ENCODE results near the gene CLCN3. TPM values are rescaled to one million over a fixed set of nuclear protein-coding genes. Genes with fewer than 3 reads are reported as not detected.

The CLCN3 gene
- total RNA-seq, 6 donors from 2014 or later = 16.2 to 54.4 (median 30.4) TPM

DNA sequence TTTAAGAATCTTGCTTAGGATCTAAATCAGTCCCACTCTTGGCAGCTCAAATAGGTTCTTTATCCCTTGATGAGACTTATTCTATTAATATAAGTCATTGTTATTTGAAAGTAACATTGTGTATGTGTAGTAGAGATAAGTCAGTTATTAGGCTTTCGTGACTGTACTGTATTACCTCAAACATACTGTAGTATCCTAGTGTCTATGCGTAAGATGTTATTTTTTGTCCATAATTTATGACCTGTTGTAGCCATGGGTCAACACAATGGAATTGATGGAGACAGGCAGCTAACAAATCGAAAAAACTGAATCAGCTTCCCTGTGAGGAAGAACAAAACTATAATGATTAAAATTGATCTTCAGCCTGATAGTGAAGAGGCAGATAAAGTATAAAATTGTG lies 41.8 kb downstream of the CLCN3 start:
- Histone ChIP-seq H3K4me1 (peaks cover 15 to 32% (median 22%) of the 10 kb centered on the region in 4 donors), H3K4me3 (no peak overlapping the region), H3K27me3 (no peaks in the 10 kb centered on the region), H3K27ac (no peak overlapping the region), H3K9me3 (no peaks in the 10 kb centered on the region), H3K36me3 (no peaks in the 10 kb centered on the region)
- no peak for DNase-seq
- TF ChIP-seq POLR2AphosphoS5 (IDR thresholded peaks at IDR 0.05) = no peak
- WGBS, 2 donors = 69 to 81% methylated on average over 3 of the region's 3 CpGs
- ATAC-seq (ENCODE audit: low FRiP score in 2 of 2) = no peak

GRCh38 chr4:169663402-169663801 lies 43.0 kb downstream of the CLCN3 start:
- Histone ChIP-seq H3K4me1 (peaks cover 15 to 32% (median 21%) of the 10 kb centered on the region in 4 donors), H3K4me3 (no peak overlapping the region), H3K27ac (no peak overlapping the region), H3K36me3 (no peaks in the 10 kb centered on the region), H3K9me3 (no peaks in the 10 kb centered on the region), H3K27me3 (no peaks in the 10 kb centered on the region)
- TF ChIP-seq POLR2A (IDR thresholded peaks at IDR 0.05) = no peak
- no peak for TF ChIP-seq POLR2AphosphoS5 (IDR thresholded peaks at IDR 0.05)
- ATAC-seq (ENCODE audit: low FRiP score in 2 of 2) (no peak), DNase-seq (no peak)
- WGBS, 2 donors = 96 to 100% methylated on average over 2 of the region's 2 CpGs

GRCh38 chr4:169663831-169664230 lies 43.5 kb downstream of the CLCN3 start:
- 67 to 80% methylated on average over 2 of the region's 2 CpGs for WGBS, 2 donors

GRCh38 chr4:169664615-169665014 lies 44.2 kb downstream of the CLCN3 start:
- no peaks in the 10 kb centered on the region for H3K36me3 ChIP-seq
- DNase-seq (no peak), ATAC-seq (ENCODE audit: low FRiP score in 2 of 2) (no peak)
- no peaks in the 10 kb centered on the region for H3K9me3 ChIP-seq
- no peaks in the 10 kb centered on the region for H3K27me3 ChIP-seq
- no peak overlapping the region for H3K4me3 ChIP-seq
- H3K4me1 ChIP-seq = peaks cover 7 to 27% (median 15%) of the 10 kb centered on the region in 4 donors
- TF ChIP-seq POLR2AphosphoS5 (IDR thresholded peaks at IDR 0.05) (no peak), EP300 (IDR thresholded peaks at IDR 0.05) (no peak), POLR2A (IDR thresholded peaks at IDR 0.05) (no peak)
- TF ChIP-seq, protein P1, sequence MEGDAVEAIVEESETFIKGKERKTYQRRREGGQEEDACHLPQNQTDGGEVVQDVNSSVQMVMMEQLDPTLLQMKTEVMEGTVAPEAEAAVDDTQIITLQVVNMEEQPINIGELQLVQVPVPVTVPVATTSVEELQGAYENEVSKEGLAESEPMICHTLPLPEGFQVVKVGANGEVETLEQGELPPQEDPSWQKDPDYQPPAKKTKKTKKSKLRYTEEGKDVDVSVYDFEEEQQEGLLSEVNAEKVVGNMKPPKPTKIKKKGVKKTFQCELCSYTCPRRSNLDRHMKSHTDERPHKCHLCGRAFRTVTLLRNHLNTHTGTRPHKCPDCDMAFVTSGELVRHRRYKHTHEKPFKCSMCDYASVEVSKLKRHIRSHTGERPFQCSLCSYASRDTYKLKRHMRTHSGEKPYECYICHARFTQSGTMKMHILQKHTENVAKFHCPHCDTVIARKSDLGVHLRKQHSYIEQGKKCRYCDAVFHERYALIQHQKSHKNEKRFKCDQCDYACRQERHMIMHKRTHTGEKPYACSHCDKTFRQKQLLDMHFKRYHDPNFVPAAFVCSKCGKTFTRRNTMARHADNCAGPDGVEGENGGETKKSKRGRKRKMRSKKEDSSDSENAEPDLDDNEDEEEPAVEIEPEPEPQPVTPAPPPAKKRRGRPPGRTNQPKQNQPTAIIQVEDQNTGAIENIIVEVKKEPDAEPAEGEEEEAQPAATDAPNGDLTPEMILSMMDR (IDR thresholded peaks at IDR 0.05) = no peak
- no peak overlapping the region for H3K27ac ChIP-seq
- WGBS, 2 donors = 32 to 42% methylated on average over 4 of the region's 4 CpGs

More at GRCh38 chr4:169663831-169664230, 43.5 kb downstream of the CLCN3 start:
- Histone ChIP-seq H3K9me3 (no peaks in the 10 kb centered on the region), H3K4me1 (peaks cover 15 to 32% (median 18%) of the 10 kb centered on the region in 4 donors), H3K4me3 (no peak overlapping the region), H3K27me3 (no peaks in the 10 kb centered on the region), H3K36me3 (no peaks in the 10 kb centered on the region), H3K27ac (no peak overlapping the region)
- DNase-seq (no peak), ATAC-seq (ENCODE audit: low FRiP score in 2 of 2) (no peak)
- TF ChIP-seq POLR2AphosphoS5 (IDR thresholded peaks at IDR 0.05) = no peak
- no peak for TF ChIP-seq EP300 (IDR thresholded peaks at IDR 0.05)
- no peak for TF ChIP-seq POLR2A (IDR thresholded peaks at IDR 0.05)
- TF ChIP-seq, protein P1 (IDR thresholded peaks at IDR 0.05) = no peak

- H3K27me3 ChIP-seq = no peaks in the 10 kb centered on the region
- TF ChIP-seq EP300 (IDR thresholded peaks at IDR 0.05) (no peak), POLR2AphosphoS5 (IDR thresholded peaks at IDR 0.05) (no peak), POLR2A (IDR thresholded peaks at IDR 0.05) (no peak)
- TF ChIP-seq, protein P1 (IDR thresholded peaks at IDR 0.05) = no peak
- ATAC-seq (ENCODE audit: low FRiP score in 2 of 2) = no peak
- DNase-seq = no peak
- WGBS, 2 donors = 52 to 60% methylated on average over 2 of the region's 2 CpGs
- no peaks in the 10 kb centered on the region for H3K36me3 ChIP-seq
- peaks cover 5 to 21% (median 10%) of the 10 kb centered on the region in 4 donors for H3K4me1 ChIP-seq
- no peaks in the 10 kb centered on the region for H3K9me3 ChIP-seq
- H3K27ac ChIP-seq = no peak overlapping the region
- H3K4me3 ChIP-seq = no peak overlapping the region
Observed at GRCh38 chr4:169665046-169665737, 44.8 kb downstream of the CLCN3 start.
